Loucy (cell line): Measurements from ENCODE around the gene PUS7.
"Not testable (repeated sequence)": the region's sequence is repeated elsewhere in the genome, so short reads cannot be mapped to it uniquely, and the experiment has no call there.

Source experiments
- H2AFZ ChIP-seq: fragments of 200-600 bp; sonication (generic); 2 replicates; pipeline ENCODE4 v1.6.0; 2016; ENCODE audit warnings: antibody characterized with exemption, mild to moderate bottlenecking, low read length, moderate library complexity
- H3F3A ChIP-seq: fragments of 200-600 bp; 2 replicates; pipeline ENCODE4 v1.6.0; 2016; ENCODE audit warnings: antibody characterized with exemption, low read depth, mild to moderate bottlenecking
- H3K27me3 ChIP-seq: fragments of 200-600 bp; sonication (generic); 2 replicates; pipeline ENCODE4 v1.6.1; 2014; ENCODE audit warnings: low read length, mild to moderate bottlenecking; ENCODE audit not compliant: insufficient read depth, poor library complexity, severe bottlenecking
- H3K36me3 ChIP-seq: fragments of 200-600 bp; sonication (generic); 2 replicates; pipeline ENCODE4 v1.6.1; 2016; ENCODE audit warnings: low read length; ENCODE audit not compliant: insufficient read depth
- H3K4me1 ChIP-seq: fragments of 200-600 bp; sonication (generic); 2 replicates; pipeline ENCODE4 v1.5.1; 2014; ENCODE audit warnings: low read length, mild to moderate bottlenecking; ENCODE audit not compliant: insufficient read depth, poor library complexity, severe bottlenecking
- H3K4me2 ChIP-seq: fragments of 200-600 bp; sonication (generic); 2 replicates; pipeline ENCODE4 v1.6.0; 2014; ENCODE audit warnings: antibody characterized with exemption, low read length, low read depth, mild to moderate bottlenecking; ENCODE audit not compliant: poor library complexity, severe bottlenecking
- H3K4me3 ChIP-seq: fragments of 200-600 bp; sonication (generic); 2 replicates; pipeline ENCODE4 v1.5.1; 2014; ENCODE audit warnings: low read length, mild to moderate bottlenecking, mixed read lengths; ENCODE audit not compliant: poor library complexity, severe bottlenecking
- H3K79me2 ChIP-seq: fragments of 200-600 bp; sonication (generic); 2 replicates; pipeline ENCODE4 v1.6.1; 2014; ENCODE audit warnings: low read length; ENCODE audit not compliant: insufficient read depth
- H3K9ac ChIP-seq: fragments of 200-600 bp; sonication (generic); 2 replicates; pipeline ENCODE4 v1.6.0; 2014; ENCODE audit warnings: mild to moderate bottlenecking, low read depth, low read length, moderate library complexity; ENCODE audit not compliant: poor library complexity, severe bottlenecking
- H3K9me2 ChIP-seq: fragments of 200-600 bp; sonication (generic); replicated peaks from 2 replicates; pipeline ENCODE4 v1.6.1; 2016; ENCODE audit warnings: low read depth, low read length, mixed read lengths
- H3K9me3 ChIP-seq: fragments of 200-600 bp; sonication (generic); 2 replicates; pipeline ENCODE4 v1.6.1; 2014; ENCODE audit warnings: mild to moderate bottlenecking, antibody characterized with exemption, low read length, low read depth; ENCODE audit not compliant: insufficient read depth
- H4K20me1 ChIP-seq: fragments of 200-600 bp; sonication (generic); 2 replicates; pipeline ENCODE4 v1.6.0; 2014; ENCODE audit warnings: antibody characterized with exemption, low read length, mild to moderate bottlenecking; ENCODE audit not compliant: insufficient read depth, poor library complexity, severe bottlenecking
- CTCF ChIP-seq: fragments of 200-600 bp; sonication (generic); conservative IDR thresholded peaks from 2 replicates; pipeline ENCODE4 v1.5.1; 2014; ENCODE audit warnings: mild to moderate bottlenecking, antibody characterized with exemption, low read length
- EZH2phosphoT487 ChIP-seq: fragments of 200-600 bp; IDR thresholded peaks from 2 replicates; pipeline ENCODE4 v1.6.1; 2018; ENCODE audit warnings: antibody characterized with exemption, mild to moderate bottlenecking, moderate library complexity, borderline replicate concordance

PUS7 gene

GRCh38 chr7:105426606-105427146, 95.4 kb downstream of the PUS7 start:
- no peaks in the 10 kb centered on the region for H3K9me3 ChIP-seq
- H3K9ac ChIP-seq = no peak overlapping the region
- TF ChIP-seq CTCF (no peak), EZH2phosphoT487 (no peak)
- H2AFZ ChIP-seq = no peak overlapping the region
- no peaks in the 10 kb centered on the region for H3K4me1 ChIP-seq
- H3K4me3 ChIP-seq = no peak overlapping the region
- H3K27me3 ChIP-seq = no peaks in the 10 kb centered on the region
- no peaks in the 10 kb centered on the region for H4K20me1 ChIP-seq
- no peaks in the 10 kb centered on the region for H3F3A ChIP-seq
- no peaks in the 10 kb centered on the region for H3K79me2 ChIP-seq
- H3K36me3 ChIP-seq = no peaks in the 10 kb centered on the region
- no peak overlapping the region for H3K4me2 ChIP-seq
- no peaks in the 10 kb centered on the region for H3K9me2 ChIP-seq

- no peak overlapping the region for H3K9ac ChIP-seq
Observed at GRCh38 chr7:105423987-105424386, 98.1 kb downstream of the PUS7 start.

GRCh38 chr7:105413887-105414437, 108.1 kb downstream of the PUS7 start:
- no peak overlapping the region for H3K4me2 ChIP-seq
- H3K9ac ChIP-seq = no peak overlapping the region
- no peaks in the 10 kb centered on the region for H3K27me3 ChIP-seq
- H3K79me2 ChIP-seq = no peaks in the 10 kb centered on the region
- no peaks in the 10 kb centered on the region for H3K9me2 ChIP-seq
- no peaks in the 10 kb centered on the region for H4K20me1 ChIP-seq
- H3F3A ChIP-seq = no peaks in the 10 kb centered on the region
- no peak overlapping the region for H3K4me3 ChIP-seq
- no peak overlapping the region for H2AFZ ChIP-seq
- no peaks in the 10 kb centered on the region for H3K36me3 ChIP-seq
- no peaks in the 10 kb centered on the region for H3K4me1 ChIP-seq
- H3K9me3 ChIP-seq = no peaks in the 10 kb centered on the region
- TF ChIP-seq CTCF = no peak
- no peak for TF ChIP-seq EZH2phosphoT487

More at GRCh38 chr7:105423987-105424386, 98.1 kb downstream of the PUS7 start:
- H4K20me1 ChIP-seq = no peaks in the 10 kb centered on the region
- H3K79me2 ChIP-seq = no peaks in the 10 kb centered on the region
- no peaks in the 10 kb centered on the region for H3K9me3 ChIP-seq
- H3F3A ChIP-seq = no peaks in the 10 kb centered on the region
- H3K9me2 ChIP-seq = no peaks in the 10 kb centered on the region
- no peaks in the 10 kb centered on the region for H3K4me1 ChIP-seq
- H3K36me3 ChIP-seq = no peaks in the 10 kb centered on the region
- TF ChIP-seq EZH2phosphoT487 (no peak), CTCF (no peak)
- no peak overlapping the region for H3K4me2 ChIP-seq
- no peak overlapping the region for H3K4me3 ChIP-seq
- H2AFZ ChIP-seq = no peak overlapping the region
- no peaks in the 10 kb centered on the region for H3K27me3 ChIP-seq

- not testable (repeated sequence) for H3K9me3 ChIP-seq
Observed at GRCh38 chr7:105410774-105411173, 111.3 kb downstream of the PUS7 start.

GRCh38 chr7:105409775-105410174, 112.3 kb downstream of the PUS7 start:
- not testable (repeated sequence) for H3K4me3 ChIP-seq, H3K9me2 ChIP-seq, H3K27me3 ChIP-seq, H3K79me2 ChIP-seq, H3F3A ChIP-seq, H3K9me3 ChIP-seq, H3K4me1 ChIP-seq, H3K36me3 ChIP-seq, H3K4me2 ChIP-seq, H2AFZ ChIP-seq, H4K20me1 ChIP-seq, H3K9ac ChIP-seq

More at GRCh38 chr7:105410774-105411173, 111.3 kb downstream of the PUS7 start:
- not testable (repeated sequence) for H3K4me1 ChIP-seq, H3K4me2 ChIP-seq, H3K27me3 ChIP-seq, H3K9me2 ChIP-seq, H3K79me2 ChIP-seq, H4K20me1 ChIP-seq, H3K9ac ChIP-seq, H3K36me3 ChIP-seq, H3F3A ChIP-seq, H3K4me3 ChIP-seq, H2AFZ ChIP-seq
